ENCODE results near the gene FBLN1. TPM values are rescaled to one million over a fixed set of nuclear protein-coding genes. Genes with fewer than 3 reads are reported as not detected.

FBLN1 gene
- total RNA-seq, 1 donor from 2014 or later, result 297 TPM

DNA sequence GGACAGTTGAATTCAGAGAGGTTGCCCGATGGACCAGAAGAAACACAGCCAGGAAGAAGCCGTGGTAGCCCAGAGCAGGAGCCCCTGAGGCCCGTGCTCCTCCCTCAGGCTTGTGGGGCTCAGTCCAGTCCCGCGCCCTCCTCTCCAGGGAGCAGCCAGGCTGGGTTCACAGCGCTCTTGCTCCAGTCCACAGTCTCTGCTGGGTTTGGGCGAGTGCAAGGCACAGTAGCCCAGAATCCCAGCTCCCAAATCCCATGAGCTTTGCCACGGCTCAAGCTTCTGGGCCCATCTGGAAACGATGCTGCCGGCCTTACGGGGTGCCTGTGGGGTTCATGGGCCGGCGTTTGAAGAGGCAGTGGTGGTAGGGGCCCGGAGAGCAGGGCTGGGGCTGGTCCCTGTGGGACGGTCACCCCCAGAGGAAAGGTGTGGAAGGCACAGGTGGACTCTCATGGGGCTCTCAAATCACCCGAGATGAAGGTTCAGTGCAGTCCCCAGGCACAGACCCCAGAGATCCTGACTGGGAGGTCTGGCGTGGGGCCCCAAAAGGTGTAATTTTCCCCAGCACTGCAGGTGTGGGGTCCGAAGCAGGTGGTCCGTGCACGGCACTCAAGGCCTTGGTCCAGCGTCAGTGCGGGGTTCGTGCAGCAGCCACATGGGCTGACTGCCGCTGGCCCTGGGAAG, 138.4 kb downstream of the FBLN1 start:
- H3K36me3 Mint-ChIP-seq, result no peaks in the 10 kb centered on the region
- TF ChIP-seq, protein P1, sequence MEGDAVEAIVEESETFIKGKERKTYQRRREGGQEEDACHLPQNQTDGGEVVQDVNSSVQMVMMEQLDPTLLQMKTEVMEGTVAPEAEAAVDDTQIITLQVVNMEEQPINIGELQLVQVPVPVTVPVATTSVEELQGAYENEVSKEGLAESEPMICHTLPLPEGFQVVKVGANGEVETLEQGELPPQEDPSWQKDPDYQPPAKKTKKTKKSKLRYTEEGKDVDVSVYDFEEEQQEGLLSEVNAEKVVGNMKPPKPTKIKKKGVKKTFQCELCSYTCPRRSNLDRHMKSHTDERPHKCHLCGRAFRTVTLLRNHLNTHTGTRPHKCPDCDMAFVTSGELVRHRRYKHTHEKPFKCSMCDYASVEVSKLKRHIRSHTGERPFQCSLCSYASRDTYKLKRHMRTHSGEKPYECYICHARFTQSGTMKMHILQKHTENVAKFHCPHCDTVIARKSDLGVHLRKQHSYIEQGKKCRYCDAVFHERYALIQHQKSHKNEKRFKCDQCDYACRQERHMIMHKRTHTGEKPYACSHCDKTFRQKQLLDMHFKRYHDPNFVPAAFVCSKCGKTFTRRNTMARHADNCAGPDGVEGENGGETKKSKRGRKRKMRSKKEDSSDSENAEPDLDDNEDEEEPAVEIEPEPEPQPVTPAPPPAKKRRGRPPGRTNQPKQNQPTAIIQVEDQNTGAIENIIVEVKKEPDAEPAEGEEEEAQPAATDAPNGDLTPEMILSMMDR (IDR thresholded peaks at IDR 0.05; ENCODE audit: unreplicated experiment), result no peak
- DNase-seq (ENCODE audit: low spot score in 2 of 2, unreplicated experiment in 2 of 2), result no peak
- no peak overlapping the region for H3K4me3 Mint-ChIP-seq
- H3K27ac Mint-ChIP-seq, result no peak overlapping the region
- H3K27me3 Mint-ChIP-seq (ENCODE audit: low read depth), result peaks cover 24% of the 10 kb centered on the region
- peaks cover 36% of the 10 kb centered on the region for H3K4me1 Mint-ChIP-seq
- H3K9me3 Mint-ChIP-seq, result no peaks in the 10 kb centered on the region

DNA sequence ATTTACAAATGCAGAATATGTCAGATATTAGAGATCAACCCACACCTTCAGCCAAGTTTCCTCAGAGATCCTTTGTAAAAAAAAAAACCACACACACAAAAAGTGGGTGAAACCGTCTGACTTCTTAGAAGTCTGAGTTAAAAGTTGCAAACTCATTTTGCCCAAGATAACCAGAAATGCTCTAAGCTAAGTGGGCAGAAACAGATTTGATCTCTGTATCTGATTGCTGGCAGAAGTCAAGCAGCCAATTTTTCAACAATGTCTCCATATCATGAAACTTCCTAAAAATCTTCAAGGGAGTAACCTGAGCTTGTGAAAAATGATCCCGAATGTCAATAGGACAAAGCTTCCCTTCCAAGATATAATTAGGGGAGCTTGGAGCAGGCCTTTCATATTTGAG, 140.3 kb downstream of the FBLN1 start:
- peaks cover 38% of the 10 kb centered on the region for H3K4me1 Mint-ChIP-seq
- peaks cover 21% of the 10 kb centered on the region for H3K27me3 Mint-ChIP-seq (ENCODE audit: low read depth)
- H3K36me3 Mint-ChIP-seq, result no peaks in the 10 kb centered on the region
- DNase-seq (ENCODE audit: low spot score in 2 of 2, unreplicated experiment in 2 of 2), result no peak
- no peaks in the 10 kb centered on the region for H3K9me3 Mint-ChIP-seq
- TF ChIP-seq, protein P1 (IDR thresholded peaks at IDR 0.05; ENCODE audit: unreplicated experiment), result no peak
- no peak overlapping the region for H3K4me3 Mint-ChIP-seq
- H3K27ac Mint-ChIP-seq, result peak overlapping the region; percentile 21

DNA sequence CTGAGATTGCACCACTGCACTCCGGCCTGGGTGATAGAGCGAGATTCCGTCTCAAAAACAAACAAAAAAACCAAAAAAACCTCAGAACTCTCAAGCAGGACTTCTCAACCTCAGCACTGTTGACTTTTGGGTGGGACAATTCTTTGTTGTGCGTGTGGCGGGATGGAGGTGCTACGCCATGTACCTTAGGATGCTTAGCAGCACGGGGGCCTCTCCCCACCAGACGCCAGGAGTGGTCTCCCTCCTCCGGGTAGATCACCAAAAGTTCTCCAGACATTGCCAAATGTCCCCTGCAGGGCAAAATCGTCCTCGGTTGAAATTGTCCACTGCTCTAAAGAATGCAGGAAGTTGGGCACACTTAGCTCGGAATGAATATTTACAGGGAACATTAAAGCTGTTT, 142.0 kb downstream of the FBLN1 start:
- Mint-ChIP-seq H3K27me3 (ENCODE audit: low read depth) (peaks cover 22% of the 10 kb centered on the region), H3K9me3 (no peaks in the 10 kb centered on the region), H3K36me3 (no peaks in the 10 kb centered on the region), H3K4me1 (peaks cover 27% of the 10 kb centered on the region), H3K27ac (no peak overlapping the region), H3K4me3 (no peak overlapping the region)
- DNase-seq (ENCODE audit: low spot score in 2 of 2, unreplicated experiment in 2 of 2), result no peak
- TF ChIP-seq, protein P1 (IDR thresholded peaks at IDR 0.05; ENCODE audit: unreplicated experiment), result no peak

DNA sequence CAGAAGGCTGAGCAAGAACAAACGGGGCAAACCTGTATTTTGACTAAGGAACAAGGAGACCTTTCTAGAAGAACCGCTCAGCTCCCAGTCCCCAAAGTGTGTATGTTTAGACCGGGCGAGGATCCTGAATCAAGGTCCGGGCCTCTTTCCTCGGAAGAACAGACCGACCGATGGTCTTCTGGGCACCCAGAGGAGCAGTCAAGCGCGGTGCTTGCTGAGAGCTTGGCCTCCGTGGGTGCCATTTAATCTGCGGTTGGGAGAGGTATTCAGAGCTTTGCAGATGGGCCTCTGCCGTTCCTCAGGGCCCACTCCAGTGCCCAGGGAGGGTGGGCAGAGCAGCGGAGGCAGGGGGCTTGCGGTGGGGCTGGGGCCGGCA, 142.5 kb downstream of the FBLN1 start:
- no peak overlapping the region for H3K27ac Mint-ChIP-seq
- DNase-seq (ENCODE audit: low spot score in 2 of 2, unreplicated experiment in 2 of 2), result no peak
- peaks cover 26% of the 10 kb centered on the region for H3K4me1 Mint-ChIP-seq
- peaks cover 19% of the 10 kb centered on the region for H3K27me3 Mint-ChIP-seq (ENCODE audit: low read depth)
- H3K4me3 Mint-ChIP-seq, result no peak overlapping the region
- no peaks in the 10 kb centered on the region for H3K9me3 Mint-ChIP-seq
- TF ChIP-seq, protein P1 (IDR thresholded peaks at IDR 0.05; ENCODE audit: unreplicated experiment), result no peak
- no peaks in the 10 kb centered on the region for H3K36me3 Mint-ChIP-seq

DNA sequence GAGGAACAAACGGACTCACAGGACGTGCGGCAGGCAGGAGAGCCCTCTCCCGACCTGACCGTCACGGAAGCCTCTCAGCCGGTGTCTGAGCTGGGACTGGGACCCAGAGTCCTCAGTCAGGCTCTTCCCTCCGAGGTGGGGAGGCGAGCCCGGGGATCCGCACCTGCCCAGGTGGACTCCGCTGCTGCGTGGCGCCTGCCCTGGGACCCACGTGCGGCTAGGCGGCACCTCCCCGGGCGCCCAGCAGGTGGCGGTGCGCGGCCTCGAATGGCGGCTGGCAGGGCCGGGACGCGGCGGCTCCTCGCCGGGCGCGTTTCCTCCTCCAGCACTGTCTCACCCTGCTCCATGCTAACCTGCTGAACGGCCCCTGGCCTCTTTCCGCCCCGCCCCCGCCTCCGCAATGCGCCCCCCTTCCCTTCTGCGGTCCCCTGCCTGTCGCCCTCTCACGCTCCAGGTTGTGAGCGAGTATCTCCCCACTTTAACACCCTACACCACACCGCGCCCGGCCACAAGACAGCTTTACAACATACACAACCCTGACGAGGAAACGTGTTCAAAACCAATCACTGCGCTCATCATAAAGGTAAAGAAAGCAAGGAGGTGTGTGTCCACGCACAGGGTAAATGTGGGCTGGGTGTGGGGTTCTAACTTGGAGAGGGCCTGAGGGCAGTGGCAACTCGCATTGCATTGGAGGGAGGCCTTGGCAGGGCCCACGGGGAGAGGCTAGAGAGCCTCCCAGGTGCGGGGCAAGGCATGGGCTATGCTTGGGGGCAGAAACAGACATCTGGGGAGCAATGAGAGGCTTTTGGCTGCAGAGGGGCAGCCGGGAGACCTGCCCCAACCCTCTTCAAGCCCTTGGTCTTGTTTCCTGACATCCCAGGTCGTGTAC, 143.1 kb downstream of the FBLN1 start:
- Mint-ChIP-seq H3K27ac (no peak overlapping the region), H3K27me3 (ENCODE audit: low read depth) (peaks cover 19% of the 10 kb centered on the region), H3K36me3 (no peaks in the 10 kb centered on the region), H3K4me1 (peaks cover 26% of the 10 kb centered on the region), H3K4me3 (peak overlapping the region; percentile 47), H3K9me3 (no peaks in the 10 kb centered on the region)
- TF ChIP-seq, protein P1 (IDR thresholded peaks at IDR 0.05; ENCODE audit: unreplicated experiment), result peak; percentile 97
- DNase-seq (ENCODE audit: low spot score in 2 of 2, unreplicated experiment in 2 of 2), result peak; percentile 76 to 92

Data from mesothelial cell of epicardium (in vitro differentiated cells).